ENCODE measurements around the gene CALML5. TPM values are rescaled to one million over a fixed set of nuclear protein-coding genes. Genes with fewer than 3 reads are reported as not detected.

Gene CALML5
- total RNA-seq, 2 experiments from 2014 or later, result not detected

- H4K20me1 ChIP-seq (ENCODE audit: insufficient read depth, low read length), result no peaks in the 10 kb centered on the region
- intact Hi-C loops (cut with micrococcal nuclease; ENCODE audit: unreplicated experiment), result no loop called here
- no peaks in the 10 kb centered on the region for H3K9me3 ChIP-seq (ENCODE audit: low read length)
- no TSS peak for BruUV-seq (replicated peaks)
- H3K79me2 ChIP-seq (ENCODE audit: insufficient read depth, low read depth, low read length), result no peaks in the 10 kb centered on the region
- H3K4me2 ChIP-seq (ENCODE audit: low read length), result no peak overlapping the region
- no peak overlapping the region for H2AFZ ChIP-seq (ENCODE audit: low read length)
- H3K4me3 ChIP-seq (ENCODE audit: low read depth, low read length, poor library complexity, severe bottlenecking), result no peak overlapping the region
- no peaks in the 10 kb centered on the region for H3K4me1 ChIP-seq (ENCODE audit: insufficient read depth, low read length, poor library complexity, severe bottlenecking)
- TF ChIP-seq CTCF (conservative IDR thresholded peaks at IDR 0.05; ENCODE audit: low read length), result no peak
- TF ChIP-seq EZH2phosphoT487 (IDR thresholded peaks at IDR 0.05; ENCODE audit: borderline replicate concordance, low read depth, low read length), result no peak
- peaks cover 31% of the 10 kb centered on the region for H3K36me3 ChIP-seq (ENCODE audit: insufficient read depth, low read length)
- H3K27ac ChIP-seq (ENCODE audit: low read depth, low read length, poor library complexity, severe bottlenecking), result no peak overlapping the region
- CTCF ChIA-PET (ENCODE audit: unreplicated experiment), result interaction anchor here (0.5 kb wide), 1 partner anchor 142 kb away, joined by 3 read pairs; no protein-coding TSS in a partner anchor
- DNase-seq (ENCODE audit: low spot score), result no peak
- no peaks in the 10 kb centered on the region for H3K9me2 ChIP-seq (ENCODE audit: insufficient read depth, low read length)
- POLR2A ChIA-PET, result no interaction called here
Observed at GRCh38 chr10:5462841-5463293, 36.5 kb downstream of the CALML5 start.

- Histone ChIP-seq H3K9me2 (ENCODE audit: insufficient read depth, low read length) (no peaks in the 10 kb centered on the region), H3K4me1 (ENCODE audit: insufficient read depth, low read length, poor library complexity, severe bottlenecking) (no peaks in the 10 kb centered on the region), H3K36me3 (ENCODE audit: insufficient read depth, low read length) (peaks cover 37% of the 10 kb centered on the region), H3K79me2 (ENCODE audit: insufficient read depth, low read depth, low read length) (no peaks in the 10 kb centered on the region), H2AFZ (ENCODE audit: low read length) (no peak overlapping the region), H3K4me2 (ENCODE audit: low read length) (no peak overlapping the region), H3K27ac (ENCODE audit: low read depth, low read length, poor library complexity, severe bottlenecking) (no peak overlapping the region), H3K9me3 (ENCODE audit: low read length) (no peaks in the 10 kb centered on the region), H3K4me3 (ENCODE audit: low read depth, low read length, poor library complexity, severe bottlenecking) (no peak overlapping the region), H4K20me1 (ENCODE audit: insufficient read depth, low read length) (no peaks in the 10 kb centered on the region)
- DNase-seq (ENCODE audit: low spot score), result no peak
- ChIA-PET POLR2A (interaction anchor here (0.6 to 1.2 kb wide), 2 partner anchors 27 to 266 kb away, joined by 3 read pairs; no protein-coding TSS in a partner anchor), CTCF (ENCODE audit: unreplicated experiment) (interaction anchor here (0.5 kb wide), 1 partner anchor 143 kb away, joined by 3 read pairs; no protein-coding TSS in a partner anchor)
- intact Hi-C loops (cut with micrococcal nuclease; ENCODE audit: unreplicated experiment), result no loop called here
- TF ChIP-seq CTCF (conservative IDR thresholded peaks at IDR 0.05; ENCODE audit: low read length) (no peak), EZH2phosphoT487 (IDR thresholded peaks at IDR 0.05; ENCODE audit: borderline replicate concordance, low read depth, low read length) (no peak)
- BruUV-seq (replicated peaks), result no TSS peak
Observed at GRCh38 chr10:5461914-5462840, 37.2 kb downstream of the CALML5 start.

GRCh38 chr10:5461203-5461588 lies 38.2 kb downstream of the CALML5 start:
- ChIA-PET POLR2A (interaction anchor here (0.6 to 1.2 kb wide), 4 partner anchors 13 to 285 kb away, joined by 3 to 4 read pairs (median 3); no protein-coding TSS in a partner anchor), CTCF (ENCODE audit: unreplicated experiment) (no interaction called here)
- no TSS peak for BruUV-seq (replicated peaks)
- Histone ChIP-seq H3K36me3 (ENCODE audit: insufficient read depth, low read length) (peaks cover 47% of the 10 kb centered on the region), H3K27ac (ENCODE audit: low read depth, low read length, poor library complexity, severe bottlenecking) (no peak overlapping the region), H4K20me1 (ENCODE audit: insufficient read depth, low read length) (no peaks in the 10 kb centered on the region), H3K9me3 (ENCODE audit: low read length) (no peaks in the 10 kb centered on the region), H3K4me2 (ENCODE audit: low read length) (no peak overlapping the region), H3K4me1 (ENCODE audit: insufficient read depth, low read length, poor library complexity, severe bottlenecking) (no peaks in the 10 kb centered on the region), H3K9me2 (ENCODE audit: insufficient read depth, low read length) (no peaks in the 10 kb centered on the region), H3K79me2 (ENCODE audit: insufficient read depth, low read depth, low read length) (no peaks in the 10 kb centered on the region), H3K4me3 (ENCODE audit: low read depth, low read length, poor library complexity, severe bottlenecking) (no peak overlapping the region), H2AFZ (ENCODE audit: low read length) (no peak overlapping the region)
- intact Hi-C loops (cut with micrococcal nuclease; ENCODE audit: unreplicated experiment), result no loop called here
- DNase-seq (ENCODE audit: low spot score), result no peak
- TF ChIP-seq CTCF (conservative IDR thresholded peaks at IDR 0.05; ENCODE audit: low read length) (no peak), EZH2phosphoT487 (IDR thresholded peaks at IDR 0.05; ENCODE audit: borderline replicate concordance, low read depth, low read length) (no peak)
